Gastrocnemius medialis (tissue), 4 donors: ENCODE results near the gene CRPPA.
"Not testable (repeated sequence)": the region's sequence is repeated elsewhere in the genome, so short reads cannot be mapped to it uniquely, and the experiment has no call there.

ENCODE experiments used
- CTCF ChIP-seq, 5 experiments: fragments of 450-650 bp in 3 of 5; fragments of 200-600 bp in 2 of 5; sonication (generic) in 2 of 5; IDR thresholded peaks in 4 of 5; conservative IDR thresholded peaks in 1 of 5; 1 replicate in 4 of 5; 2 replicates in 1 of 5; pipeline ENCODE4 v1.5.1; 2016 to 2019; ENCODE audit warnings: antibody characterized with exemption in 5 of 5, mild to moderate bottlenecking in 3 of 5, moderate library complexity in 3 of 5
- POLR2A ChIP-seq, 2 donors: fragments of 450-650 bp; IDR thresholded peaks; one replicate each; pipeline ENCODE4 v1.6.1; 2017; ENCODE audit warnings: antibody characterized with exemption in 2 of 2, mild to moderate bottlenecking in 2 of 2, moderate library complexity in 2 of 2

- not testable (repeated sequence) for TF ChIP-seq CTCF (IDR thresholded peaks at IDR 0.05 in 4 of 5, conservative IDR thresholded peaks at IDR 0.05 in 1 of 5); POLR2A (IDR thresholded peaks at IDR 0.05)
Observed at GRCh38 chr7:16443871-16444270, 22.5 kb upstream of the CRPPA start.
